Hematopoietic multipotent progenitor cell treated with erythropoietin and hydrocortisone succinate and interleukin-3 and kit ligand, for 15 days (in vitro differentiated cells): ENCODE results near the gene GPR17.

ENCODE experiments used
- DNase-seq: peaks from one replicate; pipeline ENCODE4 v3.0.0-alpha.2; 2015; ENCODE audit warnings: low spot score

GPR17 gene

GRCh38 chr2:127645395-127646291 is at the start of gene GPR17:
TSS of gene GPR17 (plus strand) at chr2:127646153. CDS start at chr2:127650736, 4,583 bp downstream.
- DNase-seq, result no peak

DNA sequence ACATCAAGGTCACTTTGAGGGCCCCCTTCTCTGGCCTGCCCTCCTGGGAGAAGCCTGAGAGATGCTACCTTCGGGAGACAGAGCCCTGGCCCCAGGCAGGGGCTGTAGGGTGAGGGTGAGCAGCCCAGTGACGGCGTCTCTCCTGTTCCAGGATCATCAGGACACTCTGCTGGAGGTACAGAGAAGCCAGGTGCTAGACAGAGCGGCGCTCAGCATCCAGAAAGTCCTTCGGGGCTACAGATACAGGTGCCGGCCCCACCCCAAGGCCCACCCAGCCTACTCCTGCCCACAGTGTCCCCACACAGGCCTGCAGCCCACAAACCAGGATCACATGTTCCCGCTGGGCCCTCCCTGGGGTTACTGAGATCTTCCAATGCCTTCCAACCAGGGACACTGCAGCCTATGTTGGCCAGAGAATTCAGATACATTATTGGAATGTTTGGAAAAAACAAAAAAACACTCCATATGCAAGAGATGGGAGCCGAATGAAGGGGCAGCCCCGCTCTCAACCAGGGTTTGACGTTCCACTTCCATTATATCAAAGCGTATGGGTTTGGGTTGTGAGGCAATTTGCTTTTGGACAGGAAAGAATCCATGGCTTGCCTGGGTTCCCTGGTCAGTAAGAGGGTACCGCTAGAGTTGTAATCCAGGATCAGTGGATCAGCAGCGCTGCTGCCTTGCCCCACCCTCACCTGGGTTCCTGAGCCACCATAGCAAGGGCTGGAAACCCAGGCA is 49.5 kb upstream of the GPR17 start:
- no peak for DNase-seq

DNA sequence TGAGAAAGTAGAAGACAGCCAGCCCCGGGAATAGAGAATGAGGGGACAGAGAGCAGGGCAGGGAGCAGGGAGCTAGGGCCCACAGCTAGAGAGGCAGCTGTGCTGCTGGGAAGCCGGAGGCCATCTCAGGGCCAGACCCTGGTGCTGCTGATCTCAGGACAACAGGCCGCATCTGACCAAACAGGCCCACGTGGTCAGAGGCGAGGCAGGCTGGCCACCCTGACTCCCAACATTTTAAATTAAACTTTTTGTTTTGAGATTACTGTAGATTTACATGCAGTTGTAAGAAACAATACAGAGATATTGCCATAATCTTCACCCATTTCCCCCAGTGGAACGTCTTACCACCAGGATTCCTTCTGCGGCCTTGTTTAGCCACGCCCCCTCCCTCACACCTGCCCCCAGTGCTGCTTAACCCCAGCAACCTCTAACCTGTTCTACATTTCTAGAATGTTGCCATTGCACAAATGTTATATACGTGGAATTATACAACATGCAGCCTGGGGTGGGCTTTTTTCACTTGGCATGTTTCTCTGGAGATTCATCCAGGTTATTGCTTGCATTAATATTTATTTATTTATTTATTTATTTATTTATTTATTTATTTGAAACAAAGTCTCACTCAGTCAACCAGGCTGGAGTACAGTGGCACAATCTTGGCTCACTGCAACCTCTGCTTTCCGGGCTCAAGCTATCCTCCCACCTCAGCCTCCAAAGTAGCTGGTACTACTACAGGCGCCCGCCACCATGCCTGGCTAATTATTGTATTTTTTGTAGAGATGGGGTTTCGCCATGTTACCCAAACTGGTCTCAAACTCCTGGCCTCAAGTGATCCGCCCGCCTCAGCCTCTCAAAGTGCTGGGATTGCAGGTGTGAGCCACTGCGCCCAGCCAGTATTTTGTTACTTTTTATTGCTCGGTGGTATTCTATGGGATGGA is 48.6 kb upstream of the GPR17 start:
- DNase-seq, result no peak

- DNase-seq, result no peak
These were observed 48.0 kb upstream of the GPR17 start for GRCh38 chr2:127597984-127598380.

DNA sequence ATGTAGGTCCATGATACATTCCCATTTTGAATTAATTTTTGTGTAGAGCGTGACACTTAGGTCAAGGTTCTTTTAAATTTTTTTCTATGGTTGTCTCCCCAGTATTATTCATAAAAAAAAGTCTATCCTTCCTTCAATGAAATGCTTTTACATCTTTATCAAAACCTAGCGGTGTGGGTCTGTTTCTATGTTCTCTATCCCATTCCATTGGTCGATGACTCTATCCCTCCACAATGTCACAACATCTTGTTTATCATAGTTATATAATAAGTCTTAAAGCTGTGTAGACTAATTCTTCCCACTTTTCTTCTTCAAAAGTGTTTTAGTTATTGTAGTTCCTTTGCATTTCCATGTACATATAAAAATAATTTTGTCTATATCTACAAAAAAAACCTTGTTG is 47.2 kb upstream of the GPR17 start:
- no peak for DNase-seq

DNA sequence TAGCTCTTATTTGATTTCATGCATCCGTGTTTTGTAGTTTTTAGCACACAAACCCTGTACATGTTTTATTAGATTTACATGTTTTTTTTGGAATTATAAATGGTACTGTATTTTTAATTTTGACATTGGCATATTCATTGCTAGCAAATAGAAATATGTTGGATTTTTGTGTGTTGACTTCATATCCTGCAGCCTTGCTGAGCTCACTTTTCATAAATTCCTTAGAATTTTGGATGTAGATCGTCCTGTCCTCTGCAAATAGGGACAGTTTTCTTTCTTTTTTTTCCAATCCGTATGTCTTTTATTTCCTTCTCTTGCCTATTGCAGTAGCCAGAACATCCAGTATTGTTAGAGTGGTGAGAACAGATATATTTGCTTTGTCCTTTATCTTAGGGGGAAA is 46.7 kb upstream of the GPR17 start:
- no peak for DNase-seq

- no peak for DNase-seq
These were observed 41.0 kb upstream of the GPR17 start for GRCh38 chr2:127604986-127605385.

GRCh38 chr2:127605691-127606263 is 40.2 kb upstream of the GPR17 start:
- DNase-seq, result no peak

- no peak for DNase-seq
These were observed 39.1 kb upstream of the GPR17 start for GRCh38 chr2:127606625-127607398.

DNA sequence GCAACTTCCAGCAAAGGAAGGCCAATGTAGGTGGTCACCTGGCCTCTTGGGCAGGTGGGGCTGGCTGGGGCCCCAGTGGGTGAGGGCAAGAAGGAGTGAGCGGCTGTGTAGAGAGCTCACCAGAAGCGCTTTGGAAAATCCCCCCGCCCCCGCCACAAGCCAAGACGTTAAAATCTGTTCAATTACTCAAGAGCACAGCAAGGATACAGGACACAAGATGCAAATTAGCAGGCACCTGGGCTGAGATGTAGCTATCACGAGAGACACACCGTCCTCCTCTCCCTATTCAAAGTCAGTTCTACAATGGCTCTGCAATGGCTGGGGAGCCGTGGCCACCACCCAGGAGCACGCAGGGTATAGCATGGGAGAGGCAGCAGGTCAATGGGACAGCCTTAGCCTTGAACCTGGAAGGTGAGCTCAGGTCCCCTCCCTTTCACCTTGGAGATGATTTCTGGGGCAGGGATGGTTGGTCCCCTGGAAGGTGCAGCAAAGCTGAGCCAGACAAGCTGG is 38.5 kb upstream of the GPR17 start:
- no peak for DNase-seq

- DNase-seq, result no peak
These were observed 37.6 kb upstream of the GPR17 start for GRCh38 chr2:127608061-127609030.

DNA sequence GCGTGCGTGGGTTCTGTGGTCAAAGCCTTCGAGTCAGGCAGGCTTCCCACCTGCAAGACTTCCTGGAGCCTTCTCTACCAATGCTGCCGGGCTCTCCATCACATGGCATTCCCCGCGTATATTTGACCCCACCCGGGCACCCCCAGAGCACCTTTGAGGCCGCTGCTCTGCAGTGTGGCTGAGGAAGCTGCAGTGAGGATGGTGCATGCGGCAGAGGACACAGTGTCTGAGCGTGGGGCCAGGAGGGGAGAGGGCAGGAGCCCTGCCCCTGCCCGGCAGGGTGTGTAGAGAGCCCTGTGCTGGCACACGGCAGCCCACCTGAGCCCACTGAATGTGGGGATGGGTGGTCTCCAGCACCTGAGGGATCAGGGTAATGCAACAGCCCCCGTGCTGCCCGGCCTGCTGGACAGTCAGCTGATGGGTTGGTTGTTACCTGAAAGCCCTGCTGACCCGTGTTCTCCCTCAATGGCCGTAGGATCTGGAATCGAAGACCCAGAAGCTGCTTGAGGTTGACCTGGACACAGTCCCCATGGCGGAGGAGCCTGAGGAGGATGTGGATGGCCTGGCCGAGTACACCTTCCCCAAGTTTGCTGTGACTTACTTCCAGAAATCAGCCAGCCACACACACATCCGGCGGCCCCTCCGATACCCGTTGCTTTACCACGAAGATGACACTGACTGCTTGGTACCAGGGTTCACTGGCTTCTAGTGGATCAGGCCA is 36.8 kb upstream of the GPR17 start:
- no peak for DNase-seq

- DNase-seq, result no peak
These were observed 36.1 kb upstream of the GPR17 start for GRCh38 chr2:127609818-127610217.

DNA sequence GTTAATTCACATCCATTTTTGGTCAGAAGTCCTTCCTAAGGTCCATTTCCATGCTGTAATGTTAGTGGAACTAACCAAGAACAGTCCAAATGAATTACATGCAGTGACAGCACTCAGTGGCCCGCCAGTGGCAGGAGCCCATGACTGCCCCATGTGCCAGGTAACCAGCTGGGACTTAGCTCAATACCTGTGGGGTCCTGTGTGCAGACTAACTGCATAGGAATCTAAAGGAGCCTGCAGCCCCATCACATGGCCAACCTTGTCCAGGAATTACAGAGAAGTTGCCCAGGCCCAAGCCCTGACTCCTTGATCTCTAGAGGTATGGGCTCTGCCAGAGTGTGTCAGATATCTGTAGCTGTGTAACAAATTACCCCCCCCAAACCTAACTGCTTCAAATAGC is 35.4 kb upstream of the GPR17 start:
- no peak for DNase-seq

DNA sequence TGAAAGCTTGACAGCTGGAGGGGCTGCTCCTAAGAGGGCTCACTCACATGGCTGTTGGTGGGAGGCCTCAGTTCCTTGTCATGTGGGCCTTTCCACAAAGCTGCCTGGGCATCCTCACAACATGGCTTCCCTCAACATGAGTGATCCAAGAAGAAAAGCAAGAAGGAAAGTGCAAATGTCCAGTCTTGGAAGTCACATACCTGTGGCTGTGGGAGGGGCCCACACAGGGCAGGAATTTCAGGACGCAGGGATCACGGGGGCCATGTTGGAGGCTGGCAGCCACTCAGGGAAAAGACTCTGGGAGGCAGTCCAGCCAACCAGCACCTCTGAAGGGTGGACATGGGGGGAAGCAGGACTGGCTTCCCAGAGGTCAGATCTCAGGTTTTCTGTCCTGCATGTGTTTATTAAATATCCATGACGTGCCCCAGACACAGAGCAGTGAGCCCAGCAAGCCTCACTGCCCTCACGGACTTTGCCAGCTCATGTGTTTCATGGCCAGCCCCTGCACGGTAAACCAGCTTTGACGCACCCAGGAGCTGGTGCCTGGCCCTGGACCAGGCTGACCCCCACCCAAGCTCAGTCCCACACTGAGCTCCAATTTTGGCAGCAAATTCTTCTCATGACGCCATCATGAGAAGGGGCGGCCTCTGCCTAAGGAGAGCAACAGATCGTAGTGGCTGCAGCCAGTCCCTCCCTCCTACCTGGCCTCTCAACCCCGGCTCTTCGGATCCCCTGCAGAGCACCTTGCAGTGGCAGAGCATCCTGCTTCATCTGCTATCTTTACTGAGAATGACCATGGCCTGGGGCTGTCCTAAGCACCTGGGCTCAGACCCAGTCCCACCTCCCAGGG is 34.7 kb upstream of the GPR17 start:
- DNase-seq, result no peak

DNA sequence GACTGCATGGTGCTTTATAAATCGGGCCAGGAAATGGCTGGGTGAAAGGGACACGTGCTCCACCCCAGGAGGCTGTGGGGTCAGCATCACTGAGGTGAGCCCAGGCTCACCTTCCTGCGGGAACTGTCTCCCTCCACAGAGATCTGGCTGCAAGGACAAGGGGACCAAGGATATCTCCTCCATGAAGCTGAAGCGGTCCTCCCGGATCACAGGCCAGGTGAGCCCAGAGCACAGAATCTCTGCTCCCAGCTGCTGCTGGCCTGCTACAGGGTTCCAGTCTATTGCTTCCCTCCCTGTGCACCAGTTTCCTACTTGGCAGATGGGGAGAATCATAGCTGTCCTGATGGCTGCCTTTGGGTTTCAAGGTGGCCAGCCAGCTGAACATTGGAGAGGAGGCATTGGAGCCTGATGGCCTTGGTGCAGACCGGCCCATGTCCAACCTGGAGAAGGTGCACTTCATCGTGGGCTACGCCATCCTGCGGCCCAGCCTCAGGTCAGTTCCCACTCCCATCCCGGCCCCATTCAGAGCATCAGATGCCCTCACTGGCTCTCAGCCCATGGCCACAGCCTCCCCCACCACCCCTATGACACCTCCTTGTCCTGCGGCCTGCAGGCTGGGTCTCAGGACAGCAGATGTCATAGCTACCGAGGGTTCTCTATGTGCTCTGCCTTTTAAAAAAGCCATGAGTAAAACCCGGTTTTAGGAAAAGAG is 33.7 kb upstream of the GPR17 start:
- no peak for DNase-seq

DNA sequence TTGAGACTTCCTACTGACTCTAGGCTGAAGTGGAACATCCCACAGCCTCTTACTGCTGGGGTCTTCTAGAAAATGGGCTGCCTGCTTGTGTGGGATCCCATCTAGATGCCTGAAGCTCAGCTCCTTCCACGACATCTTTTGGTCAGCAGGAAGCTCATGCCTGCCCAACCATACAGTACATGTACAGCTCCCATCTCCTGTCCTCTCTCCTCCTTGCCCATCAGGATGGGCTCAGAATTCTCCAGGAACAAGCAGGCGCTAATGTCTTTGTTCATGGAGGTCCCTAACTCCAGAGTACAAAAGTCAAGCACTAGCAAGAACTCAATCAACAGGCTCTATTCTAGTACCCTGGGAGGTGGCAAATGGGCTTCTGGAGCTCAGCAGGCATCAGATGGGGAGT is 31.7 kb upstream of the GPR17 start:
- DNase-seq, result no peak
